ENCODE data around the gene RUVBL1. TPM values are rescaled to one million over a fixed set of nuclear protein-coding genes. Genes with fewer than 3 reads are reported as not detected.

RUVBL1 gene
- polyA plus RNA-seq, 1 donor (not counting 4 experiments of a cell fraction or from before 2014, with no cell fraction given), result 94.8 TPM

DNA sequence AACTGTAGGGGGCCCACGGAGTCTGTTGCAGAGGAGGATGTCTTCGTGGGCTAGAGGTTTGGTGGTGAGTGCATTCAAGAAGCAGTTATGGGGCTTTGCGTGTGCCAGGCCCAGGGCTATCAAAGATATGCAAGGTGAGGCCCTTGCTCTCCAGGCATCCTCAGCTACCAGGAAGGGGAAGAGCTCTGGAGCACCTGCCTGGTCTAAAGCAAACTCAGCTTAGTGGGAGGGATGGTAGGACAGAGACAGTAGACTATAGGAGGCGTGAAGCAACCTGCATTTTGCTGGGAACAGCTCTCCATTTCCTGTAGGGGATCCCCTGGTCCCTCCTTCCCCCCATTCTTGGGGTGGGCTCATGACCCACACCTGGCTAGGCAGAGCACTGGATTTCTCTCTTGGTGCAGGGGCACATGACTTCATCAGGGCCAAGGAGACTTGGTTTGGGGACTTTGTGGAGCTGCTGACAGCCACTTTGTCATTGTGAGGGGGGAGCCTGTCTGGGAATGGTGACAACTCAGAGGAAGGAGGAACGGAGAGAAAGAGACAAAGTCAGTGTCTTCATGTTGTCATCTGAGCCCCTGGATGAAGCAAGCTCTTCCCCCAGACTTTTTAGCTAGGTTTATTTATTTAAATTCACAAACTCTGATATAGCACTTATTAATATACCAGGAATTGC, 21.0 kb upstream of the RUVBL1 start:
- no peak overlapping the region for H3K4me2 ChIP-seq (ENCODE audit: control insufficient read depth, extremely low read depth, insufficient read depth, low read depth, low read length)
- H3K9ac ChIP-seq (ENCODE audit: control insufficient read depth, extremely low read depth, insufficient read depth, low read length), result no peak overlapping the region
- FAIRE-seq, result no peak
- DNase-seq (ENCODE audit: low read depth, low spot score), result no peak
- H3K79me2 ChIP-seq (ENCODE audit: control insufficient read depth, insufficient read depth, low read length), result no peaks in the 10 kb centered on the region
- no peaks in the 10 kb centered on the region for H3K9me1 ChIP-seq (ENCODE audit: control insufficient read depth, extremely low read depth, insufficient read depth, low read length)
- no peak for TF ChIP-seq EZH2 (IDR thresholded peaks at IDR 0.05; ENCODE audit: low read length)
- TF ChIP-seq, protein P1, sequence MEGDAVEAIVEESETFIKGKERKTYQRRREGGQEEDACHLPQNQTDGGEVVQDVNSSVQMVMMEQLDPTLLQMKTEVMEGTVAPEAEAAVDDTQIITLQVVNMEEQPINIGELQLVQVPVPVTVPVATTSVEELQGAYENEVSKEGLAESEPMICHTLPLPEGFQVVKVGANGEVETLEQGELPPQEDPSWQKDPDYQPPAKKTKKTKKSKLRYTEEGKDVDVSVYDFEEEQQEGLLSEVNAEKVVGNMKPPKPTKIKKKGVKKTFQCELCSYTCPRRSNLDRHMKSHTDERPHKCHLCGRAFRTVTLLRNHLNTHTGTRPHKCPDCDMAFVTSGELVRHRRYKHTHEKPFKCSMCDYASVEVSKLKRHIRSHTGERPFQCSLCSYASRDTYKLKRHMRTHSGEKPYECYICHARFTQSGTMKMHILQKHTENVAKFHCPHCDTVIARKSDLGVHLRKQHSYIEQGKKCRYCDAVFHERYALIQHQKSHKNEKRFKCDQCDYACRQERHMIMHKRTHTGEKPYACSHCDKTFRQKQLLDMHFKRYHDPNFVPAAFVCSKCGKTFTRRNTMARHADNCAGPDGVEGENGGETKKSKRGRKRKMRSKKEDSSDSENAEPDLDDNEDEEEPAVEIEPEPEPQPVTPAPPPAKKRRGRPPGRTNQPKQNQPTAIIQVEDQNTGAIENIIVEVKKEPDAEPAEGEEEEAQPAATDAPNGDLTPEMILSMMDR (optimal IDR thresholded peaks at IDR 0.05 in 1 of 3, IDR thresholded peaks at IDR 0.05 in 1 of 3, conservative IDR thresholded peaks at IDR 0.05 in 1 of 3; ENCODE audit: extremely low read depth in 1 of 3, insufficient read depth in 2 of 3, low read length in 3 of 3), result no peak
- H3K4me3 ChIP-seq (ENCODE audit: control insufficient read depth in 2 of 3, extremely low read depth in 1 of 3, insufficient read depth in 2 of 3, low read depth in 1 of 3, low read length in 3 of 3), result no peak overlapping the region
- no peaks in the 10 kb centered on the region for H3K36me3 ChIP-seq (ENCODE audit: control insufficient read depth in 2 of 2, extremely low read depth in 1 of 2, insufficient read depth in 2 of 2, low read length in 2 of 2)
- H3K4me1 ChIP-seq (ENCODE audit: control insufficient read depth, extremely low read depth, insufficient read depth, low read length), result no peaks in the 10 kb centered on the region
- H3K27ac ChIP-seq (ENCODE audit: control insufficient read depth, insufficient read depth, low read length), result no peak overlapping the region
- H4K20me1 ChIP-seq (ENCODE audit: control insufficient read depth, extremely low read depth, insufficient read depth, low read length), result no peaks in the 10 kb centered on the region
- H2AFZ ChIP-seq (ENCODE audit: control insufficient read depth, low read length), result no peak overlapping the region
- dilution Hi-C loops (cut with MboI; ENCODE audit: extremely low pct_ligation_motif_present, low sequenced_read_pairs), result no loop called here
- H3K27me3 ChIP-seq (ENCODE audit: control insufficient read depth, extremely low read depth, insufficient read depth, low read length), result no peaks in the 10 kb centered on the region
- no peaks in the 10 kb centered on the region for H3K9me3 ChIP-seq (ENCODE audit: control insufficient read depth, low read depth, low read length)

DNA sequence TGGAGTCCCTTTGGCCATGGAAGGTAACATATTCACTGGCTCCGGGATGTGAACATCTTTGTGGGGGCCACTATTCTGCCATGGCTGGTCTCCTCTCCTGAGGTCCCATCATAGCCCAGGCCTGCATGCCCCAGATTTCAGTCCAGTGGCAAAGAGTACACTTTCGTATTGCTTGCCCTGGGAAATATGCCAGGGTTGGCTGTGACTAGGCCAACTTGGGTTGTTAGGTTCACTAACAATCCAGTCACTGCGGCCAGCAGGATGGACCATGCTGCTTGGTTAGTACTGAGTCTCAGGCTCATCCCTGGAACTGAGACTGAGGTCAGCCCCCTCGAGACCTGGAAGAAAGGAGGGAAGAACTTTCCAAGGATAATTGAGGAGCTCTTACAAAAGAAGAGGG, 19.9 kb upstream of the RUVBL1 start:
- no peak for FAIRE-seq
- H3K9me3 ChIP-seq (ENCODE audit: control insufficient read depth, low read depth, low read length), result no peaks in the 10 kb centered on the region
- no peak overlapping the region for H2AFZ ChIP-seq (ENCODE audit: control insufficient read depth, low read length)
- no peak overlapping the region for H3K27ac ChIP-seq (ENCODE audit: control insufficient read depth, insufficient read depth, low read length)
- dilution Hi-C loops (cut with MboI; ENCODE audit: extremely low pct_ligation_motif_present, low sequenced_read_pairs), result no loop called here
- H4K20me1 ChIP-seq (ENCODE audit: control insufficient read depth, extremely low read depth, insufficient read depth, low read length), result no peaks in the 10 kb centered on the region
- no peaks in the 10 kb centered on the region for H3K27me3 ChIP-seq (ENCODE audit: control insufficient read depth, extremely low read depth, insufficient read depth, low read length)
- no peaks in the 10 kb centered on the region for H3K4me1 ChIP-seq (ENCODE audit: control insufficient read depth, extremely low read depth, insufficient read depth, low read length)
- no peak for TF ChIP-seq EZH2 (IDR thresholded peaks at IDR 0.05; ENCODE audit: low read length)
- TF ChIP-seq, protein P1 (optimal IDR thresholded peaks at IDR 0.05 in 1 of 3, IDR thresholded peaks at IDR 0.05 in 1 of 3, conservative IDR thresholded peaks at IDR 0.05 in 1 of 3; ENCODE audit: extremely low read depth in 1 of 3, insufficient read depth in 2 of 3, low read length in 3 of 3), result no peak
- no peak for DNase-seq (ENCODE audit: low read depth, low spot score)
- no peak overlapping the region for H3K4me3 ChIP-seq (ENCODE audit: control insufficient read depth in 2 of 3, extremely low read depth in 1 of 3, insufficient read depth in 2 of 3, low read depth in 1 of 3, low read length in 3 of 3)
- H3K79me2 ChIP-seq (ENCODE audit: control insufficient read depth, insufficient read depth, low read length), result no peaks in the 10 kb centered on the region
- H3K9me1 ChIP-seq (ENCODE audit: control insufficient read depth, extremely low read depth, insufficient read depth, low read length), result no peaks in the 10 kb centered on the region
- no peak overlapping the region for H3K9ac ChIP-seq (ENCODE audit: control insufficient read depth, extremely low read depth, insufficient read depth, low read length)
- H3K36me3 ChIP-seq (ENCODE audit: control insufficient read depth in 2 of 2, extremely low read depth in 1 of 2, insufficient read depth in 2 of 2, low read length in 2 of 2), result no peaks in the 10 kb centered on the region
- no peak overlapping the region for H3K4me2 ChIP-seq (ENCODE audit: control insufficient read depth, extremely low read depth, insufficient read depth, low read depth, low read length)
